ENCODE data around the gene SPAG16. TPM values are rescaled to one million over a fixed set of nuclear protein-coding genes. Genes with fewer than 3 reads are reported as not detected.

SPAG16 gene
- total and polyA plus RNA-seq, 10 donors: 9.0 to 19.7 (median 12.2) TPM

DNA sequence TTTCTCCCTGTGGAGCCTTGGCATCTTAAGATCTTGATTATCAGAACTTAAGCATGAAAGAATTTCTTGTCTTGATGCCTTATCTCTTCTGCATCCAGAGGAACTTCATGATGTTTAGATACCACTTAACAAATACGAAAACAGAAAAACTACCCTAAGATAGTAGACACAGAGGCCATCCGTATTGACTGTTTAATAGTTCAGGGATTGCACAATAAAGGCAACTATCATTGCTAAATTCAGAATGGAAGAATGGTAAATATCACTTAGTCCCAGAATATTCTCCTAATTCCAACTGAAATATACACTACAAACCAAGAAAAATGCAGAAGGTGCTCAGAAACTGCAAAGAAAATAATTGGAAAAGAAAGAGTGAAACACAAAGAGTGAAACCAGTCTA is 912.0 kb downstream of the SPAG16 start:
- Histone ChIP-seq H3K9me3 (no peaks in the 10 kb centered on the region), H3K27ac (no peak overlapping the region), H3K27me3 (replicated peaks in 1 of 7) (no peaks in the 10 kb centered on the region), H3K36me3 (no peaks in the 10 kb centered on the region), H3K4me1 (no peaks in the 10 kb centered on the region), H3K4me3 (no peak overlapping the region)
- no peak for DNase-seq
- intact Hi-C loops (cut with DNase I; ENCODE audit: low total_unique reads): no loop called here
- 61 to 85% (median 72%) methylated on average over 2 of the region's 2 CpGs for WGBS, 5 donors
- TF ChIP-seq POLR2A (IDR thresholded peaks at IDR 0.05): no peak
- no peak for TF ChIP-seq POLR2AphosphoS5 (IDR thresholded peaks at IDR 0.05)
- TF ChIP-seq, protein P1, sequence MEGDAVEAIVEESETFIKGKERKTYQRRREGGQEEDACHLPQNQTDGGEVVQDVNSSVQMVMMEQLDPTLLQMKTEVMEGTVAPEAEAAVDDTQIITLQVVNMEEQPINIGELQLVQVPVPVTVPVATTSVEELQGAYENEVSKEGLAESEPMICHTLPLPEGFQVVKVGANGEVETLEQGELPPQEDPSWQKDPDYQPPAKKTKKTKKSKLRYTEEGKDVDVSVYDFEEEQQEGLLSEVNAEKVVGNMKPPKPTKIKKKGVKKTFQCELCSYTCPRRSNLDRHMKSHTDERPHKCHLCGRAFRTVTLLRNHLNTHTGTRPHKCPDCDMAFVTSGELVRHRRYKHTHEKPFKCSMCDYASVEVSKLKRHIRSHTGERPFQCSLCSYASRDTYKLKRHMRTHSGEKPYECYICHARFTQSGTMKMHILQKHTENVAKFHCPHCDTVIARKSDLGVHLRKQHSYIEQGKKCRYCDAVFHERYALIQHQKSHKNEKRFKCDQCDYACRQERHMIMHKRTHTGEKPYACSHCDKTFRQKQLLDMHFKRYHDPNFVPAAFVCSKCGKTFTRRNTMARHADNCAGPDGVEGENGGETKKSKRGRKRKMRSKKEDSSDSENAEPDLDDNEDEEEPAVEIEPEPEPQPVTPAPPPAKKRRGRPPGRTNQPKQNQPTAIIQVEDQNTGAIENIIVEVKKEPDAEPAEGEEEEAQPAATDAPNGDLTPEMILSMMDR (IDR thresholded peaks at IDR 0.05 in 8 of 11, conservative IDR thresholded peaks at IDR 0.05 in 3 of 11): no peak

DNA sequence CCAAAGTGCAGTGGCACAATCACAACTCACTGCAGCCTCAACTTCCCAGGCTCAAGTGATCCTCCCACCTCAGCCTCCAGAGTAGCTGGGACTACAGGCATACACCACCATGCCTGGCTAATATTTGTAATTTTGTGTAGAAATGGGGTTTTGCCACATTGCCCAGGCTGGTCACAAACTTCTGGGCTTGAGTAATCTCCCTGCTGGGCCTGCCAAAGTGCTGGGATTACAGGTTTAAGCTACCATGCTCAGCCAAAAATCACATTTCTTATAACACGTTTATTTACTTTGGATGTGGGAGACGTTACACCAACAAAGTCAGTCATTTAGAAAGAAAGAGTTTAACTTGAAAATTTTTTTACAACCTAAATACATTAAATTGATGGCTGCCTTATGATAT is 917.6 kb downstream of the SPAG16 start:
- no peaks in the 10 kb centered on the region for H3K4me1 ChIP-seq
- intact Hi-C loops (cut with DNase I; ENCODE audit: low total_unique reads): no loop called here
- no peak overlapping the region for H3K4me3 ChIP-seq
- WGBS, 5 donors: 64 to 79% (median 73%) methylated on average over 2 of the region's 2 CpGs
- H3K27me3 ChIP-seq (replicated peaks in 1 of 7): no peaks in the 10 kb centered on the region
- peaks cover 0 to 8% (median 0%) of the 10 kb centered on the region in 8 donors for H3K9me3 ChIP-seq
- DNase-seq: no peak
- H3K36me3 ChIP-seq: no peaks in the 10 kb centered on the region
- H3K27ac ChIP-seq: no peak overlapping the region
- TF ChIP-seq, protein P1 (IDR thresholded peaks at IDR 0.05 in 8 of 11, conservative IDR thresholded peaks at IDR 0.05 in 3 of 11): no peak
- no peak for TF ChIP-seq POLR2A (IDR thresholded peaks at IDR 0.05)
- no peak for TF ChIP-seq POLR2AphosphoS5 (IDR thresholded peaks at IDR 0.05)

DNA sequence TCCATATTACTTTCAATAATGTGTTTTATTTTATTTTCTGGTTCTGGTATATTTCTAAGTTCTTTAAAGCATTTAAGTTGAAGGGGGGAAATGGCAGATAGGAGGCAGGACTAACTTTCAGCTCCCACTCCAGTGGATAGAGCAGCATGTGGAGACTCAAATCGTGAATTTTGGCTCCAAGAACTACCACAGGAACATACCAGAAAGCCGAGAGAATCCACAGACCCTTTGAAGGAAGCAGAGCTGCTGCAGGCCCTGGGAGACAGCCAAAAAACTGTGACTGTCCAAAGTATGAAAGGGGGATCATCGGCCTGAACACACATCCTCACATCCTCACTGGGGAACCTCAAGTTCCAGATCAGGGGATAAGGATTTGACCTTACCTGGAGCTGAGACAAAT is 919.0 kb downstream of the SPAG16 start:
- no peak for DNase-seq
- intact Hi-C loops (cut with DNase I; ENCODE audit: low total_unique reads): no loop called here
- no peaks in the 10 kb centered on the region for H3K36me3 ChIP-seq
- peaks cover 0 to 8% (median 0%) of the 10 kb centered on the region in 8 donors for H3K9me3 ChIP-seq
- H3K4me3 ChIP-seq: no peak overlapping the region
- H3K27me3 ChIP-seq (replicated peaks in 1 of 7): no peaks in the 10 kb centered on the region
- no peak overlapping the region for H3K27ac ChIP-seq
- TF ChIP-seq POLR2A (IDR thresholded peaks at IDR 0.05): no peak
- TF ChIP-seq POLR2AphosphoS5 (IDR thresholded peaks at IDR 0.05): no peak
- TF ChIP-seq, protein P1 (IDR thresholded peaks at IDR 0.05 in 8 of 11, conservative IDR thresholded peaks at IDR 0.05 in 3 of 11): no peak
- H3K4me1 ChIP-seq: no peaks in the 10 kb centered on the region
- WGBS, 5 donors: 44 to 71% (median 55%) methylated on average over 3 of the region's 3 CpGs

DNA sequence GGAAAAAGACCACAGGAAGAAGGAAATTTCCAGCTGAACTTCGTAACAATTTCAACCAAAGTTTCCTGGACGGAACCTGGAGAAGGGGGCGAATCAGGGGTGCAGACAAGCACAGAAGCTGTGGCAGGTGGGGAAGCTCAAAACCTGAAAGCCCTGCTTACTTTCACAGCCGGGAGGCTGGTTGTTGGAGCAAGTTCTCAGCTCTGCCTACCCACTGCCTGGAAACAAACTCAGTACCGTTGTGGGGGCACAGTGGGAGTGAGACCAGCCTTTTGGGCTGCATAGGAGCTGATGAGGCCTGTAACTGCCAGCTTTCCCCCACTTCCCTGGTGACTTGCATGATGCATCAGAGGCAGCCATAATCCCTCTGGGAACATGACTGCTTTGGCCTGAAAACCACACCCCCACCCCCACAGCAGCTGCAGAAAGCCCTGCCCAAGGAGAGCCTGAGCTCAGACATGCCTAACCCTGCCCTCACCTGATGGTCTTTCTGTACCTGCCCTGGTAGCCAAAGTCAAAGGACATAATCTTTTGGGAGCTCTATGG is 919.6 kb downstream of the SPAG16 start:
- no peak overlapping the region for H3K27ac ChIP-seq
- no peak overlapping the region for H3K4me3 ChIP-seq
- peaks cover 0 to 8% (median 0%) of the 10 kb centered on the region in 8 donors for H3K9me3 ChIP-seq
- no peaks in the 10 kb centered on the region for H3K27me3 ChIP-seq (replicated peaks in 1 of 7)
- H3K4me1 ChIP-seq: no peaks in the 10 kb centered on the region
- WGBS, 5 donors: 56 to 78% (median 72%) methylated on average over 4 to 5 of the region's 5 CpGs
- TF ChIP-seq, protein P1 (IDR thresholded peaks at IDR 0.05 in 8 of 11, conservative IDR thresholded peaks at IDR 0.05 in 3 of 11): no peak
- TF ChIP-seq POLR2A (IDR thresholded peaks at IDR 0.05) (no peak), POLR2AphosphoS5 (IDR thresholded peaks at IDR 0.05) (no peak)
- H3K36me3 ChIP-seq: no peaks in the 10 kb centered on the region
- DNase-seq: no peak
- intact Hi-C loops (cut with DNase I; ENCODE audit: low total_unique reads): no loop called here

All from spleen (tissue), 11 donors.